HG03196 (cell line): ENCODE data around the gene SBF1.
"Not testable (repeated sequence)": the region's sequence is repeated elsewhere in the genome, so short reads cannot be mapped to it uniquely, and the experiment has no call there.

Source experiments
- ATAC-seq: cut with Tn5 transposase; IDR thresholded peaks from one replicate; pipeline ENCODE4 v1.9.1; 2021; ENCODE audit not compliant: unreplicated experiment

Gene SBF1

GRCh38 chr22:50400406-50400805, 74.4 kb downstream of the SBF1 start:
- no peak for ATAC-seq

DNA sequence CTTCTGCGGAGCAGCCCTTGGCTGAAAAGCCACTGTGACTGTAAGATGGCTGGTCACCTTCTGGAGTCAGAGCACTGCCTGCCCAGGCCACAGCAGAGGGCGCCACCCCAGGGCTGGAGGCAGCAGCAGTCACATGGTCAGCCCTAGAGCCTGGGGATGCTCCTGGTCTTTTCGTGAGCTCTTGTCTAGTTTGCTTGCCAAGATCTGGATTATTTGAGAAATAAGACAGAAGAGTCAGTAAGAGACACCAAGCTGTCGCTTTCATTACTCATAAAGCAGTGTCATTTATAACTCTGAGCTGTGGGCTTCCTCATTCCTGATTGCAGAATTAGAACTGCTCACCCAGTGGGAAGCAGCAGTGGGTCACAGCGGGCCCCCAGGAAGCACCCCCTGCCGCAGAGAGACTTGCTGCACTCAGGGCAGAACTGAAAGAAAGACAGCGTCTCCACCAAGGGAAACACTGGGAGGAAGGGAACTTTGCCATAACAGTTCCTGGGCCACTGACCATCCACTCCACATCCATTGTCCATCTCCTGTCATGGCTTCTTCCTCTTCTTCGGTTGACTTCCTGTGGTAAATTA, 75.0 kb downstream of the SBF1 start:
- ATAC-seq, result no peak

- no peak for ATAC-seq
These were observed 75.8 kb downstream of the SBF1 start for GRCh38 chr22:50398831-50399648.

DNA sequence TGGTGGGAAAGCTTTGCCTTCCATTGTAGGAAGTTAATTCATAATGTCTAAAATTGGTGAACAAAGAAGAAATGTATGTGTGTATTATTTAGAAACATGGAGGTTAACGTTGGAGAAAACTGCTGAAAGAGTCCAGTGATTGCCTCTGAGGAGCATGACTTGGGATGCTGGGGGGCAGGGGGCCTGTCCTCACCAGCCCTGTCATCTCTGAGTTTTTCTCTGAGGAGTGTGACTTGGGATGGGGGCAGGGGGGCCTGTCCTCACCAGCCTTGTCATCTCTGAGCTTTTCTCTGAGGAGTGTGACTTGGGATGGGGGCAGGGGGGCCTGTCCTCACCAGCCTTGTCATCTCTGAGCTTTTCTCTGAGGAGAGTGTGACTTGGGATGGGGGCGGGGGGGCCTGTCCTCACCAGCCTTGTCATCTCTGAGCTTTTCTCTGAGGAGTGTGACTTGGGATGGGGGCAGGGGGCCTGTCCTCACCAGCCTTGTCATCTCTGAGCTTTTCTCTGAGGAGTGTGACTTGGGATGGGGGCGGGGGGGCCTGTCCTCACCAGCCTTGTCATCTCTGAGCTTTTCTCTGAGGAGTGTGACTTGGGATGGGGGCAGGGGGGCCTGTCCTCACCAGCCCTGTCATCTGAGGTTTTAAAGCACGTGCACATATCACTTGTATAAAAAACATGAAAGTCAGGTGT, 77.3 kb downstream of the SBF1 start:
- not testable (repeated sequence) for ATAC-seq

DNA sequence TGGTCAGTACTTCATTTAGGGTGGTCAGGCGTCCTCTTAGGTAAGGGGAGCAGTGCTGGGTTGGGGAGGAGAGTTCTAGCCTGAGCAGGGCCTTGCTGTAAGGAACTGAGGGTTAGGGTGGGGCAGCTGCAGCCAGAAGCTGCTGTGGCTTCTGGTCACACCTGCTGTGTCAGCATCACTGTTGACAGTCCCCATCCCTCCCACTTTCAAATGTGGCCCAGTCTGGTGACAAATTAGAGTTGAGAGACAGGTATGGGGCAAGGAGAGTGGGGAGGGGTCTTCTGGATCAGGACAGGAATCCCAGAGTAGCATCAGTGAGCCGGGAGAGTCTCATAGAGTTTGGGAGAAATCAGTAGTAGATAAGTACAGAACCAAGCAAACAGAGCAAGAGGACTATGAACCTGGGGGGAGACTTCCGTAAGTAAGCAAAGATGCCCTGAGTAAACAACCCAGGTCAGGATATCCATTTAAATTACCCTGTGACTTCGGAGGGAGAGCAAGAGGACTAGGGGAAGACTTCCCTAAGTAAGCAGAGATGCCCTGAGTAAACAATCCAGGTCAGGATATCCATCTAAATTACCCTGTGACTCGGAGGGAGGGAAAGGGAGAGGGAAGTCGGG, 78.0 kb downstream of the SBF1 start:
- no peak for ATAC-seq
